GM12878 (cell line): ENCODE results near the gene L1TD1.

ENCODE experiments used
- EP300 ChIP-seq, 2 experiments: fragments of 150-350 bp in 1 of 2; IDR thresholded peaks; 2 replicates each; pipeline ENCODE4 v1.6.1; 2011 to 2012; ENCODE audit warnings: low read depth in 2 of 2, low read length in 2 of 2, borderline replicate concordance in 1 of 2, improper control_type of control experiment in 1 of 2, inconsistent platforms in 1 of 2; ENCODE audit not compliant: control insufficient read depth in 1 of 2
- EZH2 ChIP-seq: IDR thresholded peaks from 2 replicates; pipeline ENCODE4 v1.6.1; 2012; ENCODE audit warnings: low read depth, mild to moderate bottlenecking, control low read depth, inconsistent platforms, low read length, borderline replicate concordance; ENCODE audit not compliant: control insufficient read depth
- MTA2 ChIP-seq: fragments of 450-650 bp; IDR thresholded peaks from 2 replicates; pipeline ENCODE4 v1.6.1; 2016; ENCODE audit warnings: low read depth, mild to moderate bottlenecking, moderate library complexity
- NRF1 ChIP-seq: conservative IDR thresholded peaks from 2 replicates; pipeline ENCODE4 v1.6.1; 2011; ENCODE audit warnings: mild to moderate bottlenecking, low read depth, low read length, improper control_type of control experiment
- POLR2A ChIP-seq: IDR thresholded peaks from 2 replicates; pipeline ENCODE4 v1.6.1; 2011; ENCODE audit warnings: low read depth, mild to moderate bottlenecking, low read length
- RFX5 ChIP-seq: IDR thresholded peaks from 2 replicates; pipeline ENCODE4 v1.6.1; 2011; ENCODE audit warnings: low read depth, low read length, improper control_type of control experiment
- SP1 ChIP-seq: IDR thresholded peaks from one replicate; pipeline ENCODE4 v1.6.1; 2011; ENCODE audit warnings: low read depth, low read length
- TCF12 ChIP-seq: IDR thresholded peaks from 2 replicates; pipeline ENCODE4 v1.6.1; 2011; ENCODE audit warnings: low read depth, mild to moderate bottlenecking, low read length
- TF ChIP-seq, protein P1 (sequence below): IDR thresholded peaks from 2 replicates; pipeline ENCODE4 v1.6.1; 2012; ENCODE audit warnings: low read depth, low read length, improper control_type of control experiment
- TF ChIP-seq, protein P2 (sequence below): fragments of 150-350 bp; IDR thresholded peaks from 2 replicates; pipeline ENCODE4 v1.6.1; 2016; ENCODE audit warnings: low read depth, low read length
- TF ChIP-seq, protein P3 (sequence below), 3 experiments: IDR thresholded peaks in 2 of 3; conservative IDR thresholded peaks in 1 of 3; 2 replicates each; pipeline ENCODE4 v1.5.1; 2011; ENCODE audit warnings: low read depth in 3 of 3, low read length in 3 of 3, mild to moderate bottlenecking in 3 of 3, control low read depth in 2 of 3, moderate library complexity in 2 of 3, inconsistent platforms in 1 of 3, mixed read lengths in 1 of 3; ENCODE audit not compliant: control insufficient read depth in 2 of 3, insufficient read depth in 1 of 3; ENCODE audit errors: extremely low read depth in 1 of 3

DNA sequence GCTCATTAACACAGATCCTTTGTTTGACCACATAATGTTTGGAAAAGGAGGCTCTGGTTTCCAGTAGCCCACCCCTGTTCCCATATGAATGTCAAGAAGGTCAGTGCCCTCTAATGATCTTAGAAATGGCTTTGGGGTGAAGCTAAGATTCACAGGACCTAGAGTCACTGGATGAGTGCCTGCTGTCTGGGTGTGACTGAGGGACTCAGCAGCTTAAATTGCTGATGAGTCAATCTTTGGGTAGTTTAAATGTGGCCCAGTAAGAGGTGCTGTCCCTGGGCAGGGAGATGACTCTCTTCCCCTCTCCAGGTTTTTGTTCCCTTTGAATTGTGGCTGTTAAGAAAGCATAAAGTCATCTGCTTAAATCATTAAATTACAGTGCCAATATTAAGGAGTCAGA is 50.6 kb downstream of the L1TD1 start:
- TF ChIP-seq, protein P1, sequence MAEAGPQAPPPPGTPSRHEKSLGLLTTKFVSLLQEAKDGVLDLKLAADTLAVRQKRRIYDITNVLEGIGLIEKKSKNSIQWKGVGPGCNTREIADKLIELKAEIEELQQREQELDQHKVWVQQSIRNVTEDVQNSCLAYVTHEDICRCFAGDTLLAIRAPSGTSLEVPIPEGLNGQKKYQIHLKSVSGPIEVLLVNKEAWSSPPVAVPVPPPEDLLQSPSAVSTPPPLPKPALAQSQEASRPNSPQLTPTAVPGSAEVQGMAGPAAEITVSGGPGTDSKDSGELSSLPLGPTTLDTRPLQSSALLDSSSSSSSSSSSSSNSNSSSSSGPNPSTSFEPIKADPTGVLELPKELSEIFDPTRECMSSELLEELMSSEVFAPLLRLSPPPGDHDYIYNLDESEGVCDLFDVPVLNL, result no peak
- TF ChIP-seq, protein P2, sequence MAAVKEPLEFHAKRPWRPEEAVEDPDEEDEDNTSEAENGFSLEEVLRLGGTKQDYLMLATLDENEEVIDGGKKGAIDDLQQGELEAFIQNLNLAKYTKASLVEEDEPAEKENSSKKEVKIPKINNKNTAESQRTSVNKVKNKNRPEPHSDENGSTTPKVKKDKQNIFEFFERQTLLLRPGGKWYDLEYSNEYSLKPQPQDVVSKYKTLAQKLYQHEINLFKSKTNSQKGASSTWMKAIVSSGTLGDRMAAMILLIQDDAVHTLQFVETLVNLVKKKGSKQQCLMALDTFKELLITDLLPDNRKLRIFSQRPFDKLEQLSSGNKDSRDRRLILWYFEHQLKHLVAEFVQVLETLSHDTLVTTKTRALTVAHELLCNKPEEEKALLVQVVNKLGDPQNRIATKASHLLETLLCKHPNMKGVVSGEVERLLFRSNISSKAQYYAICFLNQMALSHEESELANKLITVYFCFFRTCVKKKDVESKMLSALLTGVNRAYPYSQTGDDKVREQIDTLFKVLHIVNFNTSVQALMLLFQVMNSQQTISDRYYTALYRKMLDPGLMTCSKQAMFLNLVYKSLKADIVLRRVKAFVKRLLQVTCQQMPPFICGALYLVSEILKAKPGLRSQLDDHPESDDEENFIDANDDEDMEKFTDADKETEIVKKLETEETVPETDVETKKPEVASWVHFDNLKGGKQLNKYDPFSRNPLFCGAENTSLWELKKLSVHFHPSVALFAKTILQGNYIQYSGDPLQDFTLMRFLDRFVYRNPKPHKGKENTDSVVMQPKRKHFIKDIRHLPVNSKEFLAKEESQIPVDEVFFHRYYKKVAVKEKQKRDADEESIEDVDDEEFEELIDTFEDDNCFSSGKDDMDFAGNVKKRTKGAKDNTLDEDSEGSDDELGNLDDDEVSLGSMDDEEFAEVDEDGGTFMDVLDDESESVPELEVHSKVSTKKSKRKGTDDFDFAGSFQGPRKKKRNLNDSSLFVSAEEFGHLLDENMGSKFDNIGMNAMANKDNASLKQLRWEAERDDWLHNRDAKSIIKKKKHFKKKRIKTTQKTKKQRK, result no peak
- no peak for TF ChIP-seq SP1
- TF ChIP-seq, protein P3, sequence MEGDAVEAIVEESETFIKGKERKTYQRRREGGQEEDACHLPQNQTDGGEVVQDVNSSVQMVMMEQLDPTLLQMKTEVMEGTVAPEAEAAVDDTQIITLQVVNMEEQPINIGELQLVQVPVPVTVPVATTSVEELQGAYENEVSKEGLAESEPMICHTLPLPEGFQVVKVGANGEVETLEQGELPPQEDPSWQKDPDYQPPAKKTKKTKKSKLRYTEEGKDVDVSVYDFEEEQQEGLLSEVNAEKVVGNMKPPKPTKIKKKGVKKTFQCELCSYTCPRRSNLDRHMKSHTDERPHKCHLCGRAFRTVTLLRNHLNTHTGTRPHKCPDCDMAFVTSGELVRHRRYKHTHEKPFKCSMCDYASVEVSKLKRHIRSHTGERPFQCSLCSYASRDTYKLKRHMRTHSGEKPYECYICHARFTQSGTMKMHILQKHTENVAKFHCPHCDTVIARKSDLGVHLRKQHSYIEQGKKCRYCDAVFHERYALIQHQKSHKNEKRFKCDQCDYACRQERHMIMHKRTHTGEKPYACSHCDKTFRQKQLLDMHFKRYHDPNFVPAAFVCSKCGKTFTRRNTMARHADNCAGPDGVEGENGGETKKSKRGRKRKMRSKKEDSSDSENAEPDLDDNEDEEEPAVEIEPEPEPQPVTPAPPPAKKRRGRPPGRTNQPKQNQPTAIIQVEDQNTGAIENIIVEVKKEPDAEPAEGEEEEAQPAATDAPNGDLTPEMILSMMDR (IDR thresholded peaks at IDR 0.05 in 2 of 3, conservative IDR thresholded peaks at IDR 0.05 in 1 of 3; ENCODE audit: control insufficient read depth in 2 of 3, extremely low read depth in 1 of 3, insufficient read depth in 1 of 3, low read depth in 3 of 3, low read length in 3 of 3), result no peak
- TF ChIP-seq POLR2A, result no peak
- no peak for TF ChIP-seq NRF1
- no peak for TF ChIP-seq RFX5
- TF ChIP-seq EP300 (IDR thresholded peaks at IDR 0.05; ENCODE audit: borderline replicate concordance in 1 of 2, control insufficient read depth in 1 of 2, low read depth in 2 of 2, low read length in 2 of 2), result no peak
- TF ChIP-seq MTA2, result no peak
- TF ChIP-seq EZH2, result no peak
- no peak for TF ChIP-seq TCF12
